IMR-90 (cell line): ENCODE results near the gene TSSK2. TPM values are rescaled to one million over a fixed set of nuclear protein-coding genes. Genes with fewer than 3 reads are reported as not detected.

ENCODE experiments used
- ATAC-seq: fragments of 200-7000 bp; cut with Tn5 transposase; 2 replicates; pipeline ENCODE4 v1.9.1; 2020; ENCODE audit warnings: low read depth, mild to moderate bottlenecking, moderate library complexity
- BruUV-seq: library from RNA; stranded (reverse); fragments of 400-500 nt; replicated peaks from 2 replicates; lab custom pipeline; 2021; lab: Mats Ljungman, UMichigan
- CTCF ChIA-PET: fragments of 300-600 bp; formaldehyde crosslinking; extraction: SDS; loops from one replicate; lab custom pipeline; 2021; ENCODE audit warnings: antibody characterized with exemption; lab: Yijun Ruan, JAX
- POLR2A ChIA-PET: fragments of 300-600 bp; sonication (Branson Sonifier 250); formaldehyde crosslinking; loops from one replicate; lab custom pipeline; 2022; ENCODE audit warnings: antibody characterized with exemption; ENCODE audit not compliant: unreplicated experiment; lab: Charles Lee
- DNase-seq: peaks from one replicate; pipeline ENCODE4 v3.0.0; 2013
- H2AFZ ChIP-seq: replicated peaks from 2 replicates; pipeline ENCODE3; 2013; ENCODE audit warnings: low read length, mild to moderate bottlenecking; ENCODE audit not compliant: poor library complexity
- H2AK5ac ChIP-seq: 2 replicates; pipeline ENCODE4 v1.6.1; 2013; ENCODE audit warnings: low read depth, low read length, inconsistent platforms
- H2AK9ac ChIP-seq: replicated peaks from 2 replicates; pipeline ENCODE3; 2013; ENCODE audit warnings: mild to moderate bottlenecking, low read depth, low read length, moderate library complexity; ENCODE audit not compliant: poor library complexity
- H2BK120ac ChIP-seq: 2 replicates; pipeline ENCODE4 v1.6.1; 2013; ENCODE audit warnings: low read depth, low read length, inconsistent platforms
- H2BK15ac ChIP-seq: 3 replicates; pipeline ENCODE4 v1.6.1; 2013; ENCODE audit warnings: low read depth, low read length, inconsistent platforms
- H2BK20ac ChIP-seq: 2 replicates; pipeline ENCODE4 v1.6.1; 2013; ENCODE audit warnings: low read depth, mild to moderate bottlenecking, inconsistent platforms, low read length, moderate library complexity
- H2BK5ac ChIP-seq: 2 replicates; pipeline ENCODE4 v1.6.1; 2013; ENCODE audit warnings: mild to moderate bottlenecking, low read depth, low read length, inconsistent platforms; ENCODE audit not compliant: poor library complexity, severe bottlenecking
- H3K14ac ChIP-seq: replicated peaks from 2 replicates; pipeline ENCODE4 v1.6.1; 2013; ENCODE audit warnings: low read depth, low read length, inconsistent platforms
- H3K18ac ChIP-seq: 2 replicates; pipeline ENCODE4 v1.6.1; 2013; ENCODE audit warnings: low read depth, low read length, control low read depth
- H3K23ac ChIP-seq: 2 replicates; pipeline ENCODE4 v1.6.1; 2013; ENCODE audit warnings: low read depth, low read length, inconsistent platforms
- H3K27ac ChIP-seq: 2 replicates; pipeline ENCODE4 v1.5.1; 2013; ENCODE audit warnings: mild to moderate bottlenecking, control low read depth, low read length; ENCODE audit not compliant: insufficient read depth
- H3K27me3 ChIP-seq: 2 replicates; pipeline ENCODE4 v1.6.1; 2013; ENCODE audit warnings: low read length; ENCODE audit not compliant: control insufficient read depth, insufficient read depth
- H3K36me3 ChIP-seq: 2 replicates; pipeline ENCODE4 v1.6.1; 2013; ENCODE audit warnings: low read length, mixed read lengths; ENCODE audit not compliant: control insufficient read depth, insufficient read depth
- H3K4ac ChIP-seq: 2 replicates; pipeline ENCODE4 v1.6.1; 2013; ENCODE audit warnings: low read depth, low read length, inconsistent platforms
- H3K4me1 ChIP-seq: 2 replicates; pipeline ENCODE4 v1.6.1; 2013; ENCODE audit warnings: low read length, mixed read lengths; ENCODE audit not compliant: control insufficient read depth, insufficient read depth
- H3K4me2 ChIP-seq: 2 replicates; pipeline ENCODE4 v1.6.1; 2013; ENCODE audit warnings: low read depth, mild to moderate bottlenecking, control low read depth, low read length, moderate library complexity
- H3K4me3 ChIP-seq: 2 replicates; pipeline ENCODE4 v1.5.1; 2013; ENCODE audit warnings: low read depth, mild to moderate bottlenecking, control low read depth, low read length, moderate library complexity; ENCODE audit not compliant: insufficient read depth
- H3K56ac ChIP-seq: 2 replicates; pipeline ENCODE4 v1.6.1; 2013; ENCODE audit warnings: low read length, inconsistent platforms; ENCODE audit not compliant: insufficient read depth; ENCODE audit errors: extremely low read depth
- H3K79me1 ChIP-seq, 2 experiments: 2 replicates each; pipeline ENCODE4 v1.6.1; 2013; ENCODE audit warnings: low read length in 2 of 2, inconsistent platforms in 1 of 2, low read depth in 1 of 2
- H3K9ac ChIP-seq: 2 replicates; pipeline ENCODE4 v1.6.1; 2013; ENCODE audit warnings: low read depth, low read length, control low read depth
- H3K9me1 ChIP-seq: 2 replicates; pipeline ENCODE4 v1.6.1; 2013; ENCODE audit warnings: low read length, inconsistent platforms; ENCODE audit not compliant: insufficient read depth
- H3K9me3 ChIP-seq: 2 replicates; pipeline ENCODE4 v1.6.1; 2013; ENCODE audit warnings: low read length; ENCODE audit not compliant: control insufficient read depth, insufficient read depth
- H4K20me1 ChIP-seq: 2 replicates; pipeline ENCODE4 v1.6.1; 2013; ENCODE audit warnings: low read length, inconsistent platforms; ENCODE audit not compliant: insufficient read depth
- H4K5ac ChIP-seq: 2 replicates; pipeline ENCODE4 v1.6.1; 2013; ENCODE audit warnings: mild to moderate bottlenecking, low read depth, low read length, control low read depth
- H4K8ac ChIP-seq, 2 experiments: 2 replicates each; pipeline ENCODE4 v1.6.1; 2013; ENCODE audit warnings: low read depth in 2 of 2, low read length in 2 of 2, control low read depth in 1 of 2, inconsistent platforms in 1 of 2
- H4K91ac ChIP-seq: 2 replicates; pipeline ENCODE4 v1.6.1; 2013; ENCODE audit warnings: low read depth, low read length, inconsistent platforms; ENCODE audit not compliant: insufficient read depth
- BHLHE40 ChIP-seq: fragments of 150-350 bp; IDR thresholded peaks from 2 replicates; pipeline ENCODE4 v1.6.1; 2016; ENCODE audit warnings: mild to moderate bottlenecking, low read depth, low read length
- CEBPB ChIP-seq: IDR thresholded peaks from 2 replicates; pipeline ENCODE4 v1.6.1; 2012; ENCODE audit warnings: low read depth, low read length, improper control_type of control experiment
- CTCF ChIP-seq: conservative IDR thresholded peaks from 2 replicates; pipeline ENCODE4 v1.5.1; 2012; ENCODE audit warnings: mild to moderate bottlenecking, low read depth, low read length, improper control_type of control experiment
- ELK1 ChIP-seq: fragments of 150-350 bp; IDR thresholded peaks from 2 replicates; pipeline ENCODE4 v1.6.1; 2016; ENCODE audit warnings: low read depth, mild to moderate bottlenecking, low read length, moderate library complexity, borderline replicate concordance
- FOS ChIP-seq: fragments of 150-350 bp; IDR thresholded peaks from 2 replicates; pipeline ENCODE4 v1.6.1; 2016; ENCODE audit warnings: low read depth, low read length
- MAFK ChIP-seq: IDR thresholded peaks from 2 replicates; pipeline ENCODE4 v1.6.1; 2012; ENCODE audit warnings: low read depth, low read length, improper control_type of control experiment
- MAZ ChIP-seq: IDR thresholded peaks from 2 replicates; pipeline ENCODE4 v1.6.1; 2012; ENCODE audit warnings: low read depth, mild to moderate bottlenecking, low read length, improper control_type of control experiment, moderate library complexity, borderline replicate concordance
- MXI1 ChIP-seq: IDR thresholded peaks from 2 replicates; pipeline ENCODE4 v1.6.1; 2012; ENCODE audit warnings: low read depth, mild to moderate bottlenecking, low read length, moderate library complexity, borderline replicate concordance
- NFE2L2 ChIP-seq: fragments of 150-350 bp; IDR thresholded peaks from 2 replicates; pipeline ENCODE4 v1.6.1; 2016; ENCODE audit warnings: low read depth, mild to moderate bottlenecking, low read length
- POLR2A ChIP-seq: IDR thresholded peaks from 2 replicates; pipeline ENCODE4 v1.6.1; 2012; ENCODE audit warnings: mild to moderate bottlenecking, low read depth, low read length
- RAD21 ChIP-seq: IDR thresholded peaks from 2 replicates; pipeline ENCODE4 v1.6.1; 2012; ENCODE audit warnings: low read length, improper control_type of control experiment
- RCOR1 ChIP-seq: IDR thresholded peaks from 2 replicates; pipeline ENCODE4 v1.6.1; 2012; ENCODE audit warnings: mild to moderate bottlenecking, low read length, improper control_type of control experiment; ENCODE audit not compliant: insufficient replicate concordance
- RFX5 ChIP-seq: IDR thresholded peaks from 2 replicates; pipeline ENCODE4 v1.8.0; 2012; ENCODE audit warnings: low read depth, mild to moderate bottlenecking, low read length, moderate library complexity
- SMC3 ChIP-seq: fragments of 150-350 bp; IDR thresholded peaks from 2 replicates; pipeline ENCODE4 v1.6.1; 2016; ENCODE audit warnings: low read depth, mild to moderate bottlenecking, antibody characterized with exemption, low read length, moderate library complexity
- USF2 ChIP-seq: fragments of 150-350 bp; IDR thresholded peaks from 2 replicates; pipeline ENCODE4 v1.6.1; 2017; ENCODE audit warnings: mild to moderate bottlenecking, antibody characterized with exemption, low read length, low read depth
- WGBS, 2 experiments: methylation state at CpG; one replicate each; pipeline versions ENCODE4 v1.1.5 to v1.1.7; 2013; ENCODE audit warnings: missing lambda C conversion rate in 2 of 2; ENCODE audit not compliant: insufficient read length in 1 of 2; ENCODE audit errors: extremely low coverage in 2 of 2; 5-methylcytosine and 5-hydroxymethylcytosine counted together
- dilution Hi-C: fragments of 300-500 bp; cut with HindIII; formaldehyde crosslinking; loops from one replicate; pipeline ENCODE4 v1.14.3; 2018; ENCODE audit warnings: low sequenced_read_pairs; ENCODE audit not compliant: unreplicated experiment
- in situ Hi-C: fragments of 300-500 bp; cut with MboI; formaldehyde crosslinking; loops from 3 replicates; pipeline ENCODE4 v1.14.3; 2019; ENCODE audit warnings: low sequenced_read_pairs, inconsistent platforms, mixed read lengths
- intact Hi-C: fragments of 100-400 bp; cut with micrococcal nuclease; formaldehyde crosslinking; loops from 2 replicates; pipeline ENCODE4 v1.10.0; 2022
- polyA plus RNA-seq, 3 experiments: library from polyadenylated mRNA; depleted of rRNA; stranded (reverse); fragments of >200 nt; gene quantifications; 2 replicates each; pipeline ENCODE4 v1.2.3, GENCODE V29; 2012; ENCODE audit warnings: low replicate concordance in 1 of 3
- total RNA-seq: library from RNA; depleted of rRNA; stranded (reverse); fragments of >200 nt; gene quantifications from 2 replicates; pipeline ENCODE4 v1.2.3, GENCODE V29; 2012

The TSSK2 gene
- total and polyA plus RNA-seq, 2 of the 4 experiments (the other 2 are of a cell fraction) = not detected

- DNase-seq (no peak), ATAC-seq (no peak)
- in situ Hi-C loops = loop anchor here (10.0 kb wide), 1 partner anchor 173 kb away; no protein-coding TSS in a partner anchor
- Histone ChIP-seq H2BK120ac (no peak overlapping the region), H3K4me2 (no peak overlapping the region), H3K4me3 (no peak overlapping the region), H3K56ac (no peak overlapping the region), H3K18ac (no peak overlapping the region), H4K8ac (no peak overlapping the region), H2BK15ac (no peak overlapping the region), H2AFZ (no peak overlapping the region), H3K14ac (no peak overlapping the region), H3K9ac (no peak overlapping the region), H2AK5ac (no peak overlapping the region), H3K27ac (no peak overlapping the region), H4K5ac (no peak overlapping the region), H4K91ac (no peak overlapping the region), H2BK5ac (no peak overlapping the region), H3K23ac (no peak overlapping the region), H2AK9ac (peak overlapping the region; percentile 71), H3K9me3 (no peaks in the 10 kb centered on the region), H4K20me1 (peaks cover 7% of the 10 kb centered on the region), H3K79me1 (peaks cover 2 to 13% of the 10 kb centered on the region in 2 experiments; a peak in 3 of 4 replicates), H3K27me3 (no peaks in the 10 kb centered on the region), H3K4me1 (peaks cover 14% of the 10 kb centered on the region), H3K36me3 (peaks cover under 1% of the 10 kb centered on the region; the same call in 1 of the 2 replicates), H3K9me1 (peaks cover 6% of the 10 kb centered on the region; the same call in 1 of the 2 replicates), H2BK20ac (no peak overlapping the region), H3K4ac (no peak overlapping the region)
- TF ChIP-seq BHLHE40 (no peak), RCOR1 (no peak), MAZ (no peak), FOS (no peak), CEBPB (no peak), CTCF (no peak), RAD21 (no peak), MXI1 (no peak), MAFK (no peak), POLR2A (no peak), ELK1 (no peak), NFE2L2 (no peak), RFX5 (no peak), USF2 (no peak), SMC3 (no peak)
- POLR2A ChIA-PET = no interaction called here
- BruUV-seq = no TSS peak
- dilution Hi-C loops = no loop called here
- intact Hi-C loops = no loop called here
- CTCF ChIA-PET = no interaction called here
- 43% methylated on average over 1 of the region's 12 CpGs; no CpG with 5 or more reads in 1 of the 2 experiments for WGBS, 2 experiments
Observed at GRCh38 chr22:19181786-19182471, 50.8 kb downstream of the TSSK2 start.
